H9 (cell line): ENCODE measurements around the gene ITIH5. TPM values are rescaled to one million over a fixed set of nuclear protein-coding genes. Genes with fewer than 3 reads are reported as not detected.

Experiments
- DNase-seq: peaks from one replicate; pipeline ENCODE4 v3.0.0-alpha.2; 2017
- H2AFZ ChIP-seq: one replicate; pipeline ENCODE4 v1.6.1; 2013; ENCODE audit warnings: mild to moderate bottlenecking, low read length, control low read depth, moderate library complexity
- H2AK5ac ChIP-seq: 2 replicates; pipeline ENCODE4 v1.6.1; 2013; ENCODE audit warnings: low read length, control low read depth, mixed read lengths; ENCODE audit not compliant: insufficient read length
- H2BK120ac ChIP-seq: one replicate; pipeline ENCODE4 v1.6.1; 2013; ENCODE audit warnings: low read depth, mild to moderate bottlenecking, low read length, control low read depth, inconsistent platforms; ENCODE audit not compliant: poor library complexity, severe bottlenecking
- H2BK12ac ChIP-seq: 2 replicates; pipeline ENCODE4 v1.6.1; 2013; ENCODE audit warnings: low read length, control low read depth, mixed read lengths, low read depth; ENCODE audit not compliant: insufficient read length
- H2BK15ac ChIP-seq: 2 replicates; pipeline ENCODE4 v1.6.1; 2013; ENCODE audit warnings: low read depth, low read length, control low read depth
- H2BK20ac ChIP-seq: one replicate; pipeline ENCODE4 v1.6.1; 2013; ENCODE audit warnings: low read depth, mild to moderate bottlenecking, low read length, control low read depth, inconsistent platforms; ENCODE audit not compliant: poor library complexity, severe bottlenecking
- H2BK5ac ChIP-seq: 2 replicates; pipeline ENCODE4 v1.6.1; 2013; ENCODE audit warnings: low read length, control low read depth, mixed read lengths; ENCODE audit not compliant: insufficient read length
- H3K14ac ChIP-seq: 2 replicates; pipeline ENCODE4 v1.6.1; 2013; ENCODE audit warnings: low read length, control low read depth; ENCODE audit not compliant: insufficient read depth
- H3K18ac ChIP-seq: 2 replicates; pipeline ENCODE4 v1.6.1; 2013; ENCODE audit warnings: low read depth, mild to moderate bottlenecking, mixed read lengths, low read length, control low read depth; ENCODE audit not compliant: insufficient read length
- H3K23ac ChIP-seq: 2 replicates; pipeline ENCODE4 v1.6.1; 2013; ENCODE audit warnings: low read length, control low read depth, mixed read lengths, low read depth; ENCODE audit not compliant: insufficient read length
- H3K23me2 ChIP-seq: 2 replicates; pipeline ENCODE4 v1.6.1; 2013; ENCODE audit warnings: low read depth, mild to moderate bottlenecking, mixed read lengths, low read length, control low read depth; ENCODE audit not compliant: insufficient read length, poor library complexity, severe bottlenecking
- H3K27ac ChIP-seq: 2 replicates; pipeline ENCODE4 v1.5.1; 2013; ENCODE audit warnings: low read length, control low read depth, mixed read lengths, low read depth; ENCODE audit not compliant: insufficient read length
- H3K27me3 ChIP-seq: 2 replicates; pipeline ENCODE4 v1.6.1; 2013; ENCODE audit warnings: low read length, control low read depth, inconsistent platforms; ENCODE audit not compliant: insufficient read depth
- H3K4ac ChIP-seq: 2 replicates; pipeline ENCODE4 v1.6.1; 2013; ENCODE audit warnings: low read depth, mild to moderate bottlenecking, control low read depth, inconsistent platforms, low read length, moderate library complexity
- H3K4me1 ChIP-seq: 2 replicates; pipeline ENCODE4 v1.6.1; 2013; ENCODE audit warnings: low read length, control low read depth, inconsistent platforms; ENCODE audit not compliant: insufficient read depth
- H3K4me2 ChIP-seq: 2 replicates; pipeline ENCODE4 v1.6.1; 2013; ENCODE audit warnings: low read length, control low read depth, mixed read lengths; ENCODE audit not compliant: insufficient read length, insufficient read depth
- H3K56ac ChIP-seq: 2 replicates; pipeline ENCODE4 v1.6.1; 2013; ENCODE audit warnings: low read depth, mild to moderate bottlenecking, mixed read lengths, low read length, control low read depth; ENCODE audit not compliant: insufficient read length
- H3K79me1 ChIP-seq: 2 replicates; pipeline ENCODE4 v1.6.1; 2013; ENCODE audit warnings: low read depth, mild to moderate bottlenecking, moderate library complexity, low read length, control low read depth, inconsistent platforms; ENCODE audit not compliant: insufficient read depth, poor library complexity, severe bottlenecking
- H3K79me2 ChIP-seq: 2 replicates; pipeline ENCODE4 v1.6.1; 2013; ENCODE audit warnings: low read length, control low read depth, inconsistent platforms; ENCODE audit not compliant: insufficient read depth
- H3K9ac ChIP-seq: 2 replicates; pipeline ENCODE4 v1.6.1; 2013; ENCODE audit warnings: low read length, control low read depth, mixed read lengths; ENCODE audit not compliant: insufficient read length; ENCODE audit errors: extremely low read depth
- H3K9me3 ChIP-seq: one replicate; pipeline ENCODE4 v1.6.1; 2013; ENCODE audit warnings: low read depth, low read length, inconsistent platforms; ENCODE audit not compliant: control insufficient read depth
- H3T11ph ChIP-seq: one replicate; pipeline ENCODE4 v1.6.1; 2013; ENCODE audit warnings: mild to moderate bottlenecking, low read length, control low read depth, inconsistent platforms
- H4K20me1 ChIP-seq: one replicate; pipeline ENCODE4 v1.6.1; 2013; ENCODE audit not compliant: control insufficient read depth, insufficient read length, insufficient read depth
- H4K5ac ChIP-seq: 2 replicates; pipeline ENCODE4 v1.6.1; 2013; ENCODE audit warnings: low read depth, mild to moderate bottlenecking, mixed read lengths, low read length, control low read depth; ENCODE audit not compliant: insufficient read length
- H4K8ac ChIP-seq: replicated peaks from 2 replicates; pipeline ENCODE4 v1.6.1; 2013; ENCODE audit warnings: low read length, control low read depth, mixed read lengths, low read depth; ENCODE audit not compliant: insufficient read length
- H4K91ac ChIP-seq: 2 replicates; pipeline ENCODE4 v1.6.1; 2013; ENCODE audit warnings: low read depth, mild to moderate bottlenecking, moderate library complexity, mixed read lengths, low read length, control low read depth; ENCODE audit not compliant: insufficient read length
- H3K27ac Mint-ChIP-seq, 3 experiments: 2 replicates in 2 of 3; 3 replicates in 1 of 3; pipeline ENCODE4 v1.8.0; 2020 to 2021; ENCODE audit warnings: mixed read lengths in 3 of 3, mild to moderate bottlenecking in 1 of 3, moderate library complexity in 1 of 3
- H3K27me3 Mint-ChIP-seq: 2 replicates; pipeline ENCODE4 v1.8.0; 2021; ENCODE audit warnings: low read depth, mild to moderate bottlenecking, moderate library complexity, mixed read lengths
- H3K36me3 Mint-ChIP-seq, 3 experiments: 2 replicates in 2 of 3; 3 replicates in 1 of 3; pipeline ENCODE4 v1.8.0; 2020 to 2021; ENCODE audit warnings: low read depth in 3 of 3, mixed read lengths in 3 of 3; ENCODE audit not compliant: insufficient read depth in 1 of 3
- H3K4me1 Mint-ChIP-seq, 2 experiments: 2 replicates each; pipeline ENCODE4 v1.8.0; 2020; ENCODE audit warnings: mixed read lengths in 2 of 2
- H3K4me3 Mint-ChIP-seq, 2 experiments: 2 replicates in 1 of 2; 3 replicates in 1 of 2; pipeline ENCODE4 v1.8.0; 2020 to 2021; ENCODE audit warnings: mild to moderate bottlenecking in 2 of 2, mixed read lengths in 2 of 2, moderate library complexity in 1 of 2
- H3K9me3 Mint-ChIP-seq, 2 experiments: 2 replicates in 1 of 2; 3 replicates in 1 of 2; pipeline ENCODE4 v1.8.0; 2020; ENCODE audit warnings: mild to moderate bottlenecking in 2 of 2, mixed read lengths in 2 of 2, moderate library complexity in 1 of 2
- CTCF ChIP-seq: fragments of 200-600 bp; sonication (generic); conservative IDR thresholded peaks from 3 replicates; pipeline ENCODE4 v1.8.0; 2021; ENCODE audit warnings: antibody characterized with exemption, mild to moderate bottlenecking
- WGBS: extraction: QIAGEN DNeasy Blood & Tissue Kit; methylation state at CpG from one replicate; pipeline ENCODE4 v1.1.7; 2013; ENCODE audit warnings: missing lambda C conversion rate, low lambda C conversion rate, mixed read lengths; ENCODE audit not compliant: insufficient read length; ENCODE audit errors: extremely low coverage; 5-methylcytosine and 5-hydroxymethylcytosine counted together
- total RNA-seq: library from RNA; stranded (reverse); gene quantifications from 2 replicates; pipeline ENCODE4 v1.2.1, GENCODE V29; 2021

ITIH5 gene
- total RNA-seq, 1 experiment from 2014 or later, result 1.3 TPM

GRCh38 chr10:7544203-7544602 is 122.6 kb downstream of the ITIH5 start:
- Histone ChIP-seq H3K23me2 (no peaks in the 10 kb centered on the region), H3K4me2 (no peak overlapping the region), H3K79me2 (no peaks in the 10 kb centered on the region), H3K14ac (no peak overlapping the region), H2BK120ac (peak overlapping the region; percentile 53), H4K20me1 (no peaks in the 10 kb centered on the region), H4K5ac (no peak overlapping the region), H2BK5ac (no peak overlapping the region), H3K27me3 (no peaks in the 10 kb centered on the region), H3T11ph (no peak overlapping the region), H2BK20ac (no peak overlapping the region), H3K4me1 (peaks cover 8% of the 10 kb centered on the region; the same call in 1 of the 2 replicates), H3K56ac (no peak overlapping the region), H2AK5ac (no peak overlapping the region), H2BK15ac (no peak overlapping the region), H3K18ac (no peak overlapping the region), H3K9ac (no peak overlapping the region), H3K9me3 (no peaks in the 10 kb centered on the region), H3K79me1 (no peaks in the 10 kb centered on the region), H3K23ac (no peak overlapping the region), H2AFZ (no peak overlapping the region), H3K27ac (no peak overlapping the region), H4K91ac (no peak overlapping the region), H2BK12ac (no peak overlapping the region), H4K8ac (no peak overlapping the region), H3K4ac (no peak overlapping the region)
- Mint-ChIP-seq H3K27ac (no peak overlapping the region), H3K4me3 (no peak overlapping the region), H3K36me3 (no peaks in the 10 kb centered on the region), H3K9me3 (no peaks in the 10 kb centered on the region), H3K27me3 (no peaks in the 10 kb centered on the region), H3K4me1 (peaks cover 25 to 47% of the 10 kb centered on the region in 2 experiments)
- WGBS, result no CpG with 5 or more reads among the region's 6 CpGs
- TF ChIP-seq CTCF, result no peak
- no peak for DNase-seq
